HG03571 (cell line): ENCODE results near the gene ACOX2.
A peak's percentile ranks its signal among the peaks of the same experiment; 100 is the strongest.

ENCODE experiments used
- ATAC-seq: cut with Tn5 transposase; IDR thresholded peaks from one replicate; pipeline ENCODE4 v1.9.1; 2021; ENCODE audit not compliant: unreplicated experiment

ACOX2 gene

DNA sequence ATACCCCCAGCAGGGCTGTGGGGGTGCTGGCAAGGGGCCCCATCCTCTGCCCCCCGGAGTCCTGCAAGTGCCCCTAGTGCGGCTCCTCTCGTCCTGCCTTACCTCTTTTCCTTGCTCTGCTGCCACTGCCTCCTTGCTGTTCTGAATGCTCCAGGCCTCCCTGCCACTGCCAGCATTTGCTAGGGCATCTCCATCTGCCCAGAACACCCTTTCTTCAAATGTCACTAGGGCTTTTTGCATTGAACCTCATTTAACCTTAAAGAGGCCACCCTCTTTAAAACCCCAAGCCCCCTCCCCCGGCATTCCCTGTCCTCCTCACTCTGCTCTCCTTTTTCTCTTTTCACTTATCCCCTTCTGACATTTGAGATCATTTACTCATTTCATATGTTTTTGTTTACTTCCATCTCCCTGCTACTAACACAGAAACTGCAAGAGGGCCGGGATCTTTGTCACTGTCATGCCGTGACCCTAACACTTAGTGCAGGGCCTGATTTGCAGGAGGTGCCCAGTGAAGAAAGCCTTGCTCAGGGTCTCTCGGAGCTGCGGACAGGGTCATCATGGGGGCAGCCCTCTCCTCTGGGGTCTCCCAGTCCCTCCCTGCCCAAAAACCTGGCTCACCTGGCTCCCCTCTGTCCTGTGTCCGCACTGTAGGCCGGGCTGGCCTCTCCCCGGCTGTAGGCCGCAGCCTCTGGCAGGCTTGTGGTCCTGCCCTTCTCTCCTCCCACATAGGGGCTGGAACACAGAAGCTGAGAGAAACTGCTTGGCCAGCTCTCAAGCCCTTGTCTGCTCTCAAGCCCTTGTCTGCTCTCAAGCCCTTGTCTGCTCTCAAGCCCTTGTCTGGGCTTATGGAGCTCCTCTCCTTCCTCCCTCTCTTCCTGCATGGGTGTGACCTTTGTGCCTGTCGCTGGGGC, at the start of gene ACOX2:
Gene ACOX2 (minus strand): TSS at position 690 of the 911 bp plus-strand sequence. CDS start 2,084 bp downstream, outside the sequence.
- no peak for ATAC-seq

DNA sequence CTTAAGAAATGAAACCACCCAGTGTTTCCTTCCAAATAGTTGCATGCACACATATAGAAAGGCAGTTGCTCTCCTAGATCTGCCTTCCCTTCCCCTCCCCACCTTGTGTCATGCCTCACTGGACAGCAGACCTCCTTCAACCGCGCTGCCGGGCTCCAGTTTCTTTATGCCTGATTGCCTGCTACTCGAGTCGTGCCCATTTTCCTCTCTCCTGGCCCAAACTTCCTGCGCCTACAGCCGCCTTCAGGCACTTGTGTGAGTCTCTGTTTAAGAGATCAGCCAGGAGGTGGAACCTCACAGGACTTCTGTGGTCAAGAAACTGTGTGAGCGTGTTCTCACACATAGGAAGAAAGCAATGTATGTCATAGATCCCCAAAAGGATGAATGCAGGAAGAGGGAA, 49.0 kb upstream of the ACOX2 start:
- ATAC-seq, result no peak

DNA sequence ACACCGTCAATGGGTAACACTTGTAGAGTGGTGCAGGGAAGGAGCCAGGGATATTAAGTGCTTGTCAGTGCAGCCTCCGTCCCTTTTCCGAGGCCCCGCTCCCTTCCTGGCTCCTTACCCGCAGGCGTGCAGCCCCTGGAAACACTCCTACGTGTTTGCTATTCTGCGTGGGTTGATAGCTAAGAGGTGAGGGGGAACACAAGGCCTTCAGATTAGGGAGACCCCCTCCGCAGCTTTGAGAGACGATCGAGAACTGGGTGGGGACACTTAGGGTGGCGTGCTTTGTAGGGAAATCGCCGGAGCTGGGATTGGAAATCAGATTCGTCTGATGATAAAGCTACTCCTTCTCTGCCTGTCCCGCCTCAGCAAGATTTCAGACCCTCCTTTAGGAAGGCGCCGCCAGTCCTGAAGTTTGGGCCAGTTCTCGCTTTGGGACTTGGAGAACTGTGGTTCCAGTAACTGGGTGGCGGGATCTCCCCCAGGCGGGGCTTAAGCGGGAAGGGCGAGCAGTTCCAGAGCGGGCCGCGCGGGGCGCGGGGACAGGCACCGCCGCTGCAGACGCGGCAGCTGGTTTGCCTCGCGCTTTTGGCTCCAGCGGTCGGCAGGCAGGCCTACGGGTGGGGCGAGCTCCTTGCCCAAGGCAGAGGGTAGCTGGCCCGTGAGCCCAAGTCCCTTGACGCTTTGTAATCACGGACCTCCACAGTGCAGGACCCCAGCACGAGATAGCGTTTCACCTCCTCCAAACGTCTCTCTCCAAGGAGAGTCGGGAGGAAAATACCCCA, 48.2 kb upstream of the ACOX2 start:
- ATAC-seq, result peak; percentile 97

DNA sequence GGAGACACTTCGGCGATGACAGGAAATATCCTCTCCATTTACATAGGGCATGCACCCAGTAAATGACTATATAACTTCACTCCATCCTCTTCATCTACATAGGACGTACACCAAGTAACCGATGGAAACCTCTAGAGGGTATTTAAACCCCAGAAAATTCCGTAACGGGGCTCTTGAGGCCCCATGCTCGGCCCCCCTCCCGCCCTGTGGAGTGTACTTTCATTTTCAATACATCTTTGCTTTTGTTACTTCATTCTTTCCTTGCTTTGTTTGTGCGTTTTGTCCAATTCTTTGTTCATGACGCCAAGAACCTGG, 47.7 kb upstream of the ACOX2 start:
- no peak for ATAC-seq

DNA sequence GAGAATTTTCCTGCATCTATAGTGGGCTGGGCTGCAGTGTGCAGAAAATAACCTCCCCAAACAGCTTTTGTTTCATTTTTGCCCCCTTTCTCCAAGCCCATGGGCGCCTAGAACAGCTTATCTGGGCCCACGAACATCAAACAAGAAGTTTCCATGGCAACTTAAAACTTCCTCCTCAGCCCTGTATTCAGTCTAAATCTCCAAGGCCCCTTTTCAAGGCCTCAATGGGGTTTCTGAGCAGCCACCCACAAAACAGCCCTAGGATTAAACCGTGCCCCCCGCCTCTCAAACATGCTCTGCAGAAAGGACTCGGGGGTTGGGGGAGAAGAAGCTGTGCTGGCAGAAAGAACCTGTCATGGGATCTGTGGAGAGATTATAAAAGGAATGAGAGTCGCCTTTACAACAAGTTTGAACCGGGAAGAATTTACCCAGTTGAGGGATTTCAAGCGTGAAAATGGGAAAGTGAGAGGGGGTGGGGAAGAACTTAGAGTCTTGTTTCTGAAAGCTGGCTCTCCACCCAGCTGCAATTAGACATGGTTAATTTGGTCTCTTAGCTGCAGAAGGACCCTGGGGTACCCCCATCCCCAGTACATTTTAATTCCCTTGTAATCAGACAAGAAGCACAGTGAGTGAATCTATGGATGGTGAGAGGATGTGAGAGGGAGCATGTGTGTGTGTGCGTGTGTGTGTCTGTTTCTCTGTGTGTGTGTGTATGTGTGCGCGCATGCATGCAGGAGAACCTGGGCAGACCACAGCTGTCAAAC, 44.5 kb upstream of the ACOX2 start:
- no peak for ATAC-seq

DNA sequence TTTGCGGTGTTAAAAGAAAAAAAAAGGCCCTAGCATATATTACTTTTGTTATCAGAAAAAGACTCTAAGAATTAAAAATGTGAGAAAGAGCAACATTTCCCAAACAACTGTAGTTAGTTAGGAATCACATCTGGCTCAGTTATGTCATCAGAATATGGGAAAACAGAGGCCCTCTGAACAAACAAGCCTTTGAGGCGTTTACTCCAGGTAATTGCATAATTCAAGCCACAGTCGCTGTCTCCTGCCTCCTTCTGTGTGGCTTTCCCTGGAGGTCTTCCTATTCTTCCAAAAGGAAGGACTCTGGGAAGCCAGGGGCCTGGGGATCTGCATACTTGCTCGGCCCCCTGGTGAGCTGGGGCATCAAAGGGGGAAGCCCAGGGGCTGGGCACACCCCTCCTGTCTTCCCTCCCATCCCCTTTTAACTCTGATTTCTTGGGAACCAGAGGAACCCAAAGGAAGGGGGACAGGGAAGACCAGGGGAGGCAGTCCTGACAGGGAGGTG, 43.9 kb upstream of the ACOX2 start:
- ATAC-seq, result no peak

DNA sequence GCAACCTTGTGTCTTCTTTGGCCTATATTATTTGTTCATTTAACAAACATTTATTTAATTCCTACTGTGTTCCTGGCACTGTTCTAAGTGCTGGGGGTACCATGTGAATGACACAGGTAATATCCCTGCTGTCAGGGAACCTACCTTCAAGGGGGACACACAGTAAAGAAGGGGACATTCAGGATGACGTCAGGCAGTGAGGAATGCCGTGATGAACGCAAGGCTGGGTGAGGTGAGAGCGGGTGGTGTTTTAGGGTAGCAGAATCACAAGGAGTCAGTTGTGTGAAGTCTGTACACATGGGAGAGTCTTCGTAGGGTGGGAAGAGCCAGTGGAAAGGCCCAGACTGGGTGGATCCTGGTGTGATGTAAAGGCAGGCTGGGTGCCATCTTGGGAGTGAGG, 41.9 kb upstream of the ACOX2 start:
- ATAC-seq, result no peak

DNA sequence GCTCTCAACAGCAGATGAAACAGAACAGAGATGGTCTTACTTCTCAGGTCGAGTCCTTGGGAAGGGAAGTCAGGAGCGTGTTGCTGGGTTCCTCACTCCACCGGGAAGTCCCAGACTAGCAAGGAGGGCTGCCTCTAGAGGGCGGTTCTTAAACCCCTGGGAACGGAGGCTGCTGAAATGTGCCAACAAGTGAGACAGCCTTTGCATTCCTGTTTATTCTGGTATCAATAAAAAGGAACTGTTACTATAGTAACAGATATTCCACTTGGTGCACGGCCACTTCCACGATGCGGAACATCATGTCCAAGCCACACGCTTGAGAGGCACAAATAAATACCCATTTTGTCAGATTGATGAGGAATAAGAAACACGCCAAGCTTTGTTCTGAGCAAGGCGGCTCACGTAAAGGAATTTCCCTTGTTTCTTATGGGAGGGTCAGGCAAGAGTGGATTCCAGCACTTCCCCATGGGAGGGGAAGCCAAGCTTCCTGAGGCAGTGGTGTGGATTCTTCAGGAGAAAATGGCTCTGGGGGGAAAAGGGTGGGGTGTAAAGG, 40.4 kb upstream of the ACOX2 start, which contains the start of gene FAM107A:
Gene FAM107A (minus strand): TSS at position 123 of the 553 bp plus-strand sequence. CDS start 7,531 bp downstream, outside the sequence.
- no peak for ATAC-seq

DNA sequence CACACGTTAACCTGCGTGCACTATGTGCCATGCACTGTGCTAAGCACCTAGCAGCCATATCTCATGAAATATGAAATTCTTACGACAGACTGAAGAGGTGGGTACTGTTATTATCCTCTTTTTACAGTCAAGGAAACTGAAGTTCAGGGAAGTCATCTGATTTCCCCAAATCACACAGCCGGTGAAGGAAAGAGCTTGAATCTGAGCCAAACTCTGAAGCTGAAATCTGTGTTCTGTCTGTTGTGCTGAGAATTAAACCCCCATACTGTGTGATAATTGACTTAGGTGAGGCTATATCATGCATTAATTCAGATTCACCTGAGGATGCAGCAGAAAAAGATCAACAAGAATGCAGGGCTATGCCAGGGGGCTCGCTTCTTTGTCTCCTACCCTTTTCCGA, 39.7 kb upstream of the ACOX2 start:
- ATAC-seq, result no peak

DNA sequence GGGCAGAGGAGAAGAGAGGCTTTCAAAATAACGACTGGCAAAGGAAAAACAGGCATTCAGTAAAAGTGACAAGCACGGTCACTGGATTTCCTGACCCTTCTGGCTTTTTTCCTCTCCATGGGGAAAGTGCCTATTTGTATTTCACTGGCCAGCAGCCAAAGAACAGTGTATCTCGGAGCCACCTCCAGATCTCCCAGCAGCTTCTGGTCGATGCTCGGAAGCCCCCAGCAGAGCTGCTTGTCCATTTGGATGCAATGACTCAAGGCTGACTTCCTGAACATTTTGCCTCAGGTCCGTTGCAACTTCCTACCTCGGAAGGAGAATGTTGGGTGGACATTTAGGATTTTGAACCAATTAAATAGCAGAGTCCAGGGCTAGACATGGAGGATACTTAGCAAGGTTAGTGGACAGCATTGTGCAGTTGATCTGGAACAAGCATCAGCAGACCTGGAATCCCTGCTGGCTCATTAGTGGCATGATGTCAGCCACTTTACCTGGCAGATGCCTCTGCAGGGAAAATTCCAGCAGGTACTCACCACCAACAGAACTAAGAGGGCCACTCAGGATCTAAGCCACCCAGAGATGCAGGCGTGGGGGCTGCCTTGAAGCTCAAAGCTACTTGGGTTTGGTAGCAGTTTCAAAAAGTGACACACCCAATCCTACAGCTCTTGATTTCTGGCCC, 39.1 kb upstream of the ACOX2 start:
- no peak for ATAC-seq

DNA sequence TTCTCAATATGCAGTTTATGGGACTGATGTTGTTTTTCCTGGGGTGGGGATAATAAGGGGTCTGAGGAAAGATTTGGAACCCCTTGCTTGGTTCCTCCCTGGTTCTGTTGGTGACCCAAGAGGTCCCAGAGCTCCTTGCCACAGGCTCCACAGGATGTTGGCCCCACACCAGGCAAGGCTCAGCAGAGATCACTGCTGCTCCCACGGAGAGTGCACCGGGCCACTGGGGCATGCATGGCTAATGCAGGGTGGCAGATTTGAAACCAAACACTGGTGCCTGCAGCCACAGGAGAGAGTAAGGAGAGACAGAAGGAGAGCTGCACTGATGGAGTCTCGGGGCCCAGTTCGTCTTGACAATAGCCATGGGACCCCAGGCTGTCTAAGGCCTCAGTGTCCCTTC, 37.7 kb upstream of the ACOX2 start:
- no peak for ATAC-seq

DNA sequence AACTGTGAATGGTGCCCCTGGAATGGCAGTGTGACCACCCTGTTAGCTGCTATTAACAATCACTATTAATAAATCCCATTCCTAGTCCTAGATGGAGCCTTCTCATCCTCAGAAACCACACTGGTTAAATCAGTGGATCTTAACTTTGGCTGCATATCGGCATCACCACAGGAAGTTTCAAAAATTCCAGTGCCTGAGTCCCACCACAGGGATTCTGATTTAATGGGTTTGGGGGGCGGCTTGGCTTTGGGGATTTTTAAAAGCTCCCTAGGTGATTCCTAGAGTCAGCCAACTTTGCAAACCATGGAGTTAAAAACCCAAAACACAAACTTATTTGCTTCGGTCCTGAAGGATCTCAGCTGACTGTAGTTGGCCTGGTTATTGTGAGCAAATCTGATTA, 37.1 kb upstream of the ACOX2 start:
- no peak for ATAC-seq

DNA sequence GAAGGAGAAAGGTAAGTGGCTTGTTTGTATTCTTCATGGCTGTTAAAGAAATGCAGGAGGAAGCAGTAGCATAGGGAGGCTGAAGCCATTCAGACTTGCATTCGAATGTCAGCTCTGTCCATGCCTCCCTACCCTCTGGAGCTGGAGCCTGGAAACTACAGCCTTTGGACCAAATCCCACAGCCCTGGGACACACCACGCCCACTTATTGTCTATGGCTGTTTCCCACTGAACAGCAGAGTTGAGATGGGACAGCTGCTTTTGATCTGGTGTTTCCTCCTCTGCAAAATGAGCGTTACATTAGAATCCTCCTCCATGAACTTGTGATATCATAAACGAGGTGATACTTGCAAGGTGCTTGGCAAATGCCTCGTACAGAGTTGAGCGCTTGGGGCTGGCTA, 36.6 kb upstream of the ACOX2 start:
- no peak for ATAC-seq

DNA sequence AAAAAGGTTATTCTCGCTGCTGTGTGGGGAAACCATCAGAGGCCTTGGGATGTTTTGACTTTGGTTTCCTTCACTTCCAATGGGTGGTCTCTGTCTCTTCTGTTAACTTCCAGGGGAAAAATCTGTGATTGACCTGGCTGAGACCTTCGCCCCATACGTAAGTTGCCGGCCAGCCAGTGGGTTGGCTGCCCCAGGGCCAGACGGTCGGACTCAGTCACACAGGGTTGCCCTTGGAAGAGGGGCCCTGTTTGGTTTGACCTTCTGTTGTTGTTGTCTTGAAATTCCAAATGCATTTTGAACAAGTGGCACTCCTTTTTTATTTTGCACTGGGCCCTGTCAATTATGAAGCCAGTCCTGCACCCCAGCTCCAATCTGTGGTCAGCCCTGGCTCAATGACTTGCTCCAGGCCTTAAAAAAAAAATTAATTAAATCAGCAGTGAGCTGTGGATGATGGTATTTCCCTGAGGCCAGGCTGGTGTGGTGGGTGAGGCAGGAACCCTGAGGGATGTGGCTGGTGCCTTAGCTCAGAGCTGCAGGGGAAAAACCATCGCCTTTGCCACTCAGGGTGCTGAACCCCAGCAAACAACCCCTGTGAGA, 35.7 kb upstream of the ACOX2 start:
- no peak for ATAC-seq

DNA sequence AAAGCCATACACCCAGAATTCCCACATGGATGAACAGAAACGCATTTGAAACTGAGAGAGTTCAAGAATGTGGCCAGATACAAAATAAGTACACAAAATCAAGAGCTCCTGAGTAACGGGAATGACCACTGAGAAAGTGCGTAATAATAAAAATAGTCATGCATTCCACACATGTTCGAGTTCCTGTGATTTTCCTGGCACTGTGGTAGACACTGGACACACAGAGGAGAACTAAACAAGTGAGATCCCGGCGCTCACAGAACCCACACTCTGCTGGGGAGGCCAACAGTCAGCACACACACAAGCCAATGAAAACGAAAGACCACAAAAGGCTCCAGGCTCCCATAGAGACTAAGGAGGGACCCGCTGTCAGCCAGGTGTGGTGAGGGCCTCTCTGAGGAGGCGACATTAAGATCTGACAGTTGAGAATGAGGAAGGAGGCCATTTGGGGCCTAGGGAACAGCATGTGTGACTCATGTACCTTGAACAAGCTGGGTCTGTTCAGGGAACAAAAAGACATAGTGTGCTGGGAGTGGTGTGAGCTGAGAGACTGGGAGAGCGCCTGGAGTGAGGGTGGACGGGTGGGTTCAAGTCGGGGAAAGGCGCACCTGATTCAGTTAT, 35.1 kb upstream of the ACOX2 start:
- ATAC-seq, result no peak

DNA sequence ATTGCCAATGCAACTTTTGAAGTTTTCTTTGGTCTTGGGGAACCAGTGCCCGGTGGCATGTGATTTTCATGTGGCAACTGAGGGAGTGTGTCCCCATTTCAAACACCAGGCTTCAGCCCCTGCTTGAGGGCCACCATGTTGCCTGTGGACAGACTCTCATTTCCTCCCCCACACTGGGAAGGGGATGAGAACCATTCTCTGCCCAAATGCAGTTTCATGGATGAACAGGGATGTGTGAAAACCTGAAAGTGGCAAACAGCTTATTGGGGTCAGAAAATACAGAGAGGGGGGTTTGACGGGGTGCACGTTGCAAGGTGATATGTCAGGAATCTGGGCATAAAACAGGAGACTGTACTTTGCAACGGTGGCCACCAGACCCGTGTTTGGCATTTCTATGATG, 33.9 kb upstream of the ACOX2 start:
- ATAC-seq, result no peak

DNA sequence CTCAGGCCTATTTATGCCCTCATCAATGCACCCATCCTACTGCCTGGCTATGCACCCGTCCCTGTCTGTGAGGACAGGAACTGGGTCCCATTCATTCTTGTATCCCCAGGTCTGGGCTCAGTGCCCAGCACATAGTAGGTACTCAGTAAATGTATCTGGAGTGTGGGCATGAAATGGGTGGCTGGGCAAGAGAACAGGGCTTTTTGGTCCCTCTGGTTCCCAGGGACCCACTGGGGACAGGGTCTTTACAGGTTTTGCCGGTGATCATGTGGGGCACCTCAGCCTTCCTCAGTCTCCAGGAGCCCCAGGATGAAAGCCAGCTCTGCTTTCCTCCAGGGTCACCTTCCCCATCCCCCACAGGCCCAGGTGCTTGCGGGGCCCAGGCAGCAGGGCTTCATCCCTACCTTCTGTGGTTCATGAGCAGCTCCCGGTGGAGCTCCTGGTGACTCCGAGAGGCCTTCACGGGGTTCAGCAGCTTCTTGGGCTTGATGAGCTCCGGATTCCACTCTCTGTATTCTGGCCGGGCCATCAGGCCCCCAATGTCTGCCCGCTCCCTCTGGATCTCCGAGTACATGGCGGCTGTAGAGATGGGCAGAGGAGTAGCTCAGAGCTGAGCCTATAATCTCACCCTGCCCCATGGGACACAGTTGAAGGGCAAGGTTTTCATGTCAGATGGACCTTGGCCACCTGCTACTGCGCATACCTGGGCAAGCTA, 32.5 kb upstream of the ACOX2 start:
- ATAC-seq, result no peak

DNA sequence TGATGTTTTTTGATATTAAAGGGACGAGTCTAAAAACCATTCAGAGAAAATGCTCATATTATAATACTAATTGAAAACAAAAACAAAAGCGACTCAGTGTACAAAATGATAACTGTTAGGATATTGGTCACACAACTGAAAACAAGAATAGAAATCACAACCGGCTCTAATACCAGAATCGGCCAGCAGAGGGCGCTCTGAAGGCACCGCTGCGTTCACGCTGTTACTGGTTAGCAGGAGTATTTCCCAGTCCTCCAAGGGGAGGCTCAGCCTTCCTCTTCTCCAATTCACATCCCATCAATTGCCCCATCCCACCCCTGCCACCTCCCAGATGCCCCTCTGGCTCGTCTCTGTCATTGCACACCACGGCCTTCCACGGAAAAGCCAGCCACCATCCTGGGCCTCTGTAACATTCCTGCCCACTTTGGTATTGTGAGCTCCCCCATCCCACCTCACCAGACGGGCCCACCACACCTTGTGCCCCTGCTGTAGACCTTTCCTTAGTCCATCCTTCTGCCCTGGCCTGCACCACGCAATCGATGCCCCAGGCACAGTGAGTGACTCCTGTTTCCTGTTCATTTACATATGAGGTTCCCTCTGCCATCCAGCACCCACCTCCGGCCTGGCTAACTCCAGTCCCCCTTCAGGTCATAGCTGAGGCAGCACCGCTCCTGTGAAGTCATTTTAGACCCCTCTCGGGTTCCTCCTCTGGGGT, 31.7 kb upstream of the ACOX2 start:
- no peak for ATAC-seq

DNA sequence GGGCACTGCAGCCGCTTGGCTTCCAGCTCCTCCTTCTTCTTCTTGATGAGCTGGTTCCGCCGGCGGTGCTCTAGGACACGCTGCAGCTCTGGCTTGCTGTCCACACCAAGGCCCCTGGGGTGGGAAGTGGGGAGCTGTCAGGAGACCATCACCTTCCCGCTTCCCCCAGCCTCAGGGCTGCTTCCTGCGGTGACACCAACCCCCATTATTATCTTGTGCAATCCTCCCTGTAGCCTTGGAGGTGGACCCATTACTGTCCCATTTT, 30.2 kb upstream of the ACOX2 start:
- ATAC-seq, result no peak
